Heart left ventricle (tissue), 16 donors: ENCODE measurements around the gene POMC. TPM values are rescaled to one million over a fixed set of nuclear protein-coding genes. Genes with fewer than 3 reads are reported as not detected.
"Not testable (repeated sequence)": the region's sequence is repeated elsewhere in the genome, so short reads cannot be mapped to it uniquely, and the experiment has no call there.

Experiments
- ATAC-seq, 4 donors: fragments of 200-7000 bp; cut with Tn5 transposase; one replicate each; pipeline ENCODE4 v1.9.1; 2020 to 2022; ENCODE audit warnings: moderate library complexity in 4 of 4, mild to moderate bottlenecking in 3 of 4, moderate number of reproducible peaks in 1 of 4
- DNase-seq, 5 donors: peaks; one replicate each; pipeline ENCODE4 v3.0.0-alpha.2; 2020
- H3K27ac ChIP-seq, 12 donors: fragments of 200-600 bp; sonication (generic) in 4 of 12; one replicate each; pipeline versions ENCODE4 v1.5.0 to v1.8.0; 2016 to 2022; ENCODE audit warnings: mild to moderate bottlenecking in 2 of 12
- H3K27me3 ChIP-seq, 9 donors: fragments of 200-600 bp; sonication (generic) in 2 of 9; one replicate each; pipeline versions ENCODE4 v1.5.1 to v1.8.0; 2016 to 2022; ENCODE audit warnings: mild to moderate bottlenecking in 3 of 9
- H3K36me3 ChIP-seq, 9 donors: fragments of 200-600 bp; sonication (generic) in 2 of 9; one replicate each; pipeline versions ENCODE4 v1.5.0 to v1.8.0; 2018 to 2022; ENCODE audit warnings: mild to moderate bottlenecking in 2 of 9
- H3K4me1 ChIP-seq, 12 donors: fragments of 200-600 bp; sonication (generic) in 4 of 12; one replicate each; pipeline versions ENCODE4 v1.5.0 to v1.8.0; 2016 to 2022; ENCODE audit warnings: mild to moderate bottlenecking in 3 of 12
- H3K4me3 ChIP-seq, 12 donors: fragments of 200-600 bp; sonication (generic) in 4 of 12; one replicate each; pipeline versions ENCODE4 v1.5.0 to v1.8.0; 2017 to 2022; ENCODE audit warnings: mild to moderate bottlenecking in 9 of 12, moderate library complexity in 4 of 12
- H3K9me3 ChIP-seq, 12 donors: fragments of 200-600 bp; sonication (generic) in 4 of 12; one replicate each; pipeline versions ENCODE4 v1.5.0 to v1.8.0; 2016 to 2022; ENCODE audit warnings: mild to moderate bottlenecking in 1 of 12
- CTCF ChIP-seq, 12 donors: fragments of 200-600 bp; sonication (generic) in 4 of 12; IDR thresholded peaks; one replicate each; pipeline versions ENCODE4 v1.5.0 to v1.8.0; 2018 to 2022; ENCODE audit warnings: antibody characterized with exemption in 12 of 12, mild to moderate bottlenecking in 5 of 12
- POLR2A ChIP-seq, 2 donors: fragments of 450-650 bp; IDR thresholded peaks; one replicate each; pipeline ENCODE4 v1.6.1; 2017; ENCODE audit warnings: antibody characterized with exemption in 2 of 2, mild to moderate bottlenecking in 2 of 2, moderate library complexity in 2 of 2
- WGBS, 4 donors: extraction: QIAGEN DNeasy Blood & Tissue Kit in 2 of 4; methylation state at CpG; one replicate each; pipeline versions ENCODE4 v1.1.5 to v1.1.7; 2013 to 2018; 5-methylcytosine and 5-hydroxymethylcytosine counted together
- intact Hi-C, 10 donors: fragments of 100-400 bp; cut with DNase I; formaldehyde crosslinking; loops; one replicate each; pipeline versions ENCODE4 v1.11.1 to v1.14.2; 2022
- polyA plus RNA-seq, 2 donors: library from polyadenylated mRNA; stranded (reverse); fragments of 200-250 nt; gene quantifications; one replicate each; pipeline ENCODE4 v1.2.3, GENCODE V29; 2013
- total RNA-seq, 9 donors: library from RNA; depleted of rRNA in 2 of 9; stranded (reverse); fragments of >200 nt in 2 of 9; fragmentation: NEBNext Ultra II Directional in 3 of 9; extraction: Animal tissue kit (Norgen Biotek cat#: 25700) in 3 of 9; gene quantifications; one replicate each; pipeline versions ENCODE4 v1.1.0 to v1.2.4, GENCODE V29; 2016 to 2023
- donor health status: ischemic (EF 13 %, LVEDD 7.1; RV severe dilation, severe dysfunction).
- donor health status: healthy with polysubstance abuse.
- donor health status: DM: no; HTN: yes; CAD: no.
- donor health status: DM: no; HTN: no; CAD: no.
- donor health status: ischemic (EF 25% LVEDD 6.9; RV normal size, moderate dysfunction).
- donor health status: ischemic (EF 25% LVEDD 5.7; RV mildly dilated, moderate dysfunction).
- donor health status: healthy.
- donor health status: DM: yes; HTN: yes; CAD: no.
- donor health status: ischemic (EF 35%, LVEDD 5.7; RV mildly dilated, moderate dysfunction).
- donor health status: nonischemic (EF 11% LVEDD 7.7; RV severe dilation, severe dysfunction).
- donor health status: DM: yes; HTN: yes; CAD: no.
- donor health status: PGD.
- donor health status: ischemic (EF 29% LVEDD 5.4; RV normal size, mild dysfunction).
- donor health status: nonischemic (EF 23%, LVEDD 6.1; RV moderate dilation, normal function).

The POMC gene
- total and polyA plus RNA-seq, 11 donors: 0.77 to 8.0 (median 3.0) TPM

- 74 to 87% (median 77%) methylated on average over 5 of the region's 5 CpGs for WGBS, 4 donors
- H3K27me3 ChIP-seq: no peaks in the 10 kb centered on the region
- no peaks in the 10 kb centered on the region for H3K36me3 ChIP-seq
- H3K27ac ChIP-seq: peak overlapping the region in 8 of 12 donors; percentile 54 to 86 (median 76)
- intact Hi-C loops: no loop called here
- TF ChIP-seq POLR2A (IDR thresholded peaks at IDR 0.05) (no peak), CTCF (IDR thresholded peaks at IDR 0.05) (no peak)
- peak overlapping the region in 2 of 12 donors; percentile 70 to 73 for H3K4me3 ChIP-seq
- peaks cover 0 to 10% (median 4%) of the 10 kb centered on the region in 12 donors for H3K4me1 ChIP-seq
- H3K9me3 ChIP-seq: no peaks in the 10 kb centered on the region
- ATAC-seq (peak in 1 of 4 donors; percentile 4), DNase-seq (no peak)
These were observed 46.9 kb upstream of the POMC start for GRCh38 chr2:25215232-25215631.

- ATAC-seq: no peak
- no peak overlapping the region for H3K27ac ChIP-seq
- peak in 1 of 5 donors; percentile 46 for DNase-seq
These were observed 44.8 kb upstream of the POMC start for GRCh38 chr2:25213229-25213628.

GRCh38 chr2:25210923-25211322, 42.5 kb upstream of the POMC start:
- WGBS, 4 donors: 97 to 98% (median 97%) methylated on average over 6 of the region's 6 CpGs

More at GRCh38 chr2:25213229-25213628, 44.8 kb upstream of the POMC start:
- H3K36me3 ChIP-seq: no peaks in the 10 kb centered on the region
- intact Hi-C loops: no loop called here
- WGBS, 4 donors: 40 to 50% (median 43%) methylated on average over 6 to 8 of the region's 8 CpGs
- H3K4me3 ChIP-seq: no peak overlapping the region
- H3K9me3 ChIP-seq: no peaks in the 10 kb centered on the region
- TF ChIP-seq CTCF (IDR thresholded peaks at IDR 0.05) (no peak), POLR2A (IDR thresholded peaks at IDR 0.05) (no peak)
- H3K27me3 ChIP-seq: no peaks in the 10 kb centered on the region
- H3K4me1 ChIP-seq: peaks cover 0 to 10% (median 4%) of the 10 kb centered on the region in 12 donors

GRCh38 chr2:25207078-25207545, 38.7 kb upstream of the POMC start:
- 56 to 68% (median 64%) methylated on average over 5 of the region's 5 CpGs for WGBS, 4 donors
- intact Hi-C loops: no loop called here

More at GRCh38 chr2:25210923-25211322, 42.5 kb upstream of the POMC start:
- H3K27ac ChIP-seq, H3K9me3 ChIP-seq, H3K36me3 ChIP-seq, H3K4me3 ChIP-seq, ATAC-seq, intact Hi-C loops, H3K27me3 ChIP-seq, H3K4me1 ChIP-seq: not testable (repeated sequence)
- DNase-seq: peak in 1 of 5 donors; percentile 20

More at GRCh38 chr2:25207078-25207545, 38.7 kb upstream of the POMC start:
- Histone ChIP-seq H3K4me1 (peaks cover 0 to 6% (median 0%) of the 10 kb centered on the region in 12 donors), H3K27me3 (no peaks in the 10 kb centered on the region), H3K36me3 (no peaks in the 10 kb centered on the region), H3K27ac (no peak overlapping the region), H3K4me3 (no peak overlapping the region), H3K9me3 (no peaks in the 10 kb centered on the region)
- no peak for TF ChIP-seq POLR2A (IDR thresholded peaks at IDR 0.05)
- no peak for TF ChIP-seq CTCF (IDR thresholded peaks at IDR 0.05)
- ATAC-seq (peak in 1 of 4 donors; percentile 36), DNase-seq (no peak)
